H9 (cell line): Measurements from ENCODE around the gene RAB31. TPM values are rescaled to one million over a fixed set of nuclear protein-coding genes. Genes with fewer than 3 reads are reported as not detected.

Source experiments
- DNase-seq: peaks from one replicate; pipeline ENCODE4 v3.0.0-alpha.2; 2017
- H2AFZ ChIP-seq: one replicate; pipeline ENCODE4 v1.6.1; 2013; ENCODE audit warnings: mild to moderate bottlenecking, low read length, control low read depth, moderate library complexity
- H2AK5ac ChIP-seq: 2 replicates; pipeline ENCODE4 v1.6.1; 2013; ENCODE audit warnings: low read length, control low read depth, mixed read lengths; ENCODE audit not compliant: insufficient read length
- H2BK120ac ChIP-seq: one replicate; pipeline ENCODE4 v1.6.1; 2013; ENCODE audit warnings: low read depth, mild to moderate bottlenecking, low read length, control low read depth, inconsistent platforms; ENCODE audit not compliant: poor library complexity, severe bottlenecking
- H2BK12ac ChIP-seq: 2 replicates; pipeline ENCODE4 v1.6.1; 2013; ENCODE audit warnings: low read length, control low read depth, mixed read lengths, low read depth; ENCODE audit not compliant: insufficient read length
- H2BK15ac ChIP-seq: 2 replicates; pipeline ENCODE4 v1.6.1; 2013; ENCODE audit warnings: low read depth, low read length, control low read depth
- H2BK20ac ChIP-seq: one replicate; pipeline ENCODE4 v1.6.1; 2013; ENCODE audit warnings: low read depth, mild to moderate bottlenecking, low read length, control low read depth, inconsistent platforms; ENCODE audit not compliant: poor library complexity, severe bottlenecking
- H2BK5ac ChIP-seq: 2 replicates; pipeline ENCODE4 v1.6.1; 2013; ENCODE audit warnings: low read length, control low read depth, mixed read lengths; ENCODE audit not compliant: insufficient read length
- H3K14ac ChIP-seq: 2 replicates; pipeline ENCODE4 v1.6.1; 2013; ENCODE audit warnings: low read length, control low read depth; ENCODE audit not compliant: insufficient read depth
- H3K18ac ChIP-seq: 2 replicates; pipeline ENCODE4 v1.6.1; 2013; ENCODE audit warnings: low read depth, mild to moderate bottlenecking, mixed read lengths, low read length, control low read depth; ENCODE audit not compliant: insufficient read length
- H3K23ac ChIP-seq: 2 replicates; pipeline ENCODE4 v1.6.1; 2013; ENCODE audit warnings: low read length, control low read depth, mixed read lengths, low read depth; ENCODE audit not compliant: insufficient read length
- H3K23me2 ChIP-seq: 2 replicates; pipeline ENCODE4 v1.6.1; 2013; ENCODE audit warnings: low read depth, mild to moderate bottlenecking, mixed read lengths, low read length, control low read depth; ENCODE audit not compliant: insufficient read length, poor library complexity, severe bottlenecking
- H3K27ac ChIP-seq: 2 replicates; pipeline ENCODE4 v1.5.1; 2013; ENCODE audit warnings: low read length, control low read depth, mixed read lengths, low read depth; ENCODE audit not compliant: insufficient read length
- H3K27me3 ChIP-seq: 2 replicates; pipeline ENCODE4 v1.6.1; 2013; ENCODE audit warnings: low read length, control low read depth, inconsistent platforms; ENCODE audit not compliant: insufficient read depth
- H3K4ac ChIP-seq: 2 replicates; pipeline ENCODE4 v1.6.1; 2013; ENCODE audit warnings: low read depth, mild to moderate bottlenecking, control low read depth, inconsistent platforms, low read length, moderate library complexity
- H3K4me1 ChIP-seq: 2 replicates; pipeline ENCODE4 v1.6.1; 2013; ENCODE audit warnings: low read length, control low read depth, inconsistent platforms; ENCODE audit not compliant: insufficient read depth
- H3K4me2 ChIP-seq: 2 replicates; pipeline ENCODE4 v1.6.1; 2013; ENCODE audit warnings: low read length, control low read depth, mixed read lengths; ENCODE audit not compliant: insufficient read length, insufficient read depth
- H3K56ac ChIP-seq: 2 replicates; pipeline ENCODE4 v1.6.1; 2013; ENCODE audit warnings: low read depth, mild to moderate bottlenecking, mixed read lengths, low read length, control low read depth; ENCODE audit not compliant: insufficient read length
- H3K79me1 ChIP-seq: 2 replicates; pipeline ENCODE4 v1.6.1; 2013; ENCODE audit warnings: low read depth, mild to moderate bottlenecking, moderate library complexity, low read length, control low read depth, inconsistent platforms; ENCODE audit not compliant: insufficient read depth, poor library complexity, severe bottlenecking
- H3K79me2 ChIP-seq: 2 replicates; pipeline ENCODE4 v1.6.1; 2013; ENCODE audit warnings: low read length, control low read depth, inconsistent platforms; ENCODE audit not compliant: insufficient read depth
- H3K9ac ChIP-seq: 2 replicates; pipeline ENCODE4 v1.6.1; 2013; ENCODE audit warnings: low read length, control low read depth, mixed read lengths; ENCODE audit not compliant: insufficient read length; ENCODE audit errors: extremely low read depth
- H3K9me3 ChIP-seq: one replicate; pipeline ENCODE4 v1.6.1; 2013; ENCODE audit warnings: low read depth, low read length, inconsistent platforms; ENCODE audit not compliant: control insufficient read depth
- H3T11ph ChIP-seq: one replicate; pipeline ENCODE4 v1.6.1; 2013; ENCODE audit warnings: mild to moderate bottlenecking, low read length, control low read depth, inconsistent platforms
- H4K20me1 ChIP-seq: one replicate; pipeline ENCODE4 v1.6.1; 2013; ENCODE audit not compliant: control insufficient read depth, insufficient read length, insufficient read depth
- H4K5ac ChIP-seq: 2 replicates; pipeline ENCODE4 v1.6.1; 2013; ENCODE audit warnings: low read depth, mild to moderate bottlenecking, mixed read lengths, low read length, control low read depth; ENCODE audit not compliant: insufficient read length
- H4K8ac ChIP-seq: replicated peaks from 2 replicates; pipeline ENCODE4 v1.6.1; 2013; ENCODE audit warnings: low read length, control low read depth, mixed read lengths, low read depth; ENCODE audit not compliant: insufficient read length
- H4K91ac ChIP-seq: 2 replicates; pipeline ENCODE4 v1.6.1; 2013; ENCODE audit warnings: low read depth, mild to moderate bottlenecking, moderate library complexity, mixed read lengths, low read length, control low read depth; ENCODE audit not compliant: insufficient read length
- H3K27ac Mint-ChIP-seq, 3 experiments: 2 replicates in 2 of 3; 3 replicates in 1 of 3; pipeline ENCODE4 v1.8.0; 2020 to 2021; ENCODE audit warnings: mixed read lengths in 3 of 3, mild to moderate bottlenecking in 1 of 3, moderate library complexity in 1 of 3
- H3K27me3 Mint-ChIP-seq: 2 replicates; pipeline ENCODE4 v1.8.0; 2021; ENCODE audit warnings: low read depth, mild to moderate bottlenecking, moderate library complexity, mixed read lengths
- H3K36me3 Mint-ChIP-seq, 3 experiments: 2 replicates in 2 of 3; 3 replicates in 1 of 3; pipeline ENCODE4 v1.8.0; 2020 to 2021; ENCODE audit warnings: low read depth in 3 of 3, mixed read lengths in 3 of 3; ENCODE audit not compliant: insufficient read depth in 1 of 3
- H3K4me1 Mint-ChIP-seq, 2 experiments: 2 replicates each; pipeline ENCODE4 v1.8.0; 2020; ENCODE audit warnings: mixed read lengths in 2 of 2
- H3K4me3 Mint-ChIP-seq, 2 experiments: 2 replicates in 1 of 2; 3 replicates in 1 of 2; pipeline ENCODE4 v1.8.0; 2020 to 2021; ENCODE audit warnings: mild to moderate bottlenecking in 2 of 2, mixed read lengths in 2 of 2, moderate library complexity in 1 of 2
- H3K9me3 Mint-ChIP-seq, 2 experiments: 2 replicates in 1 of 2; 3 replicates in 1 of 2; pipeline ENCODE4 v1.8.0; 2020; ENCODE audit warnings: mild to moderate bottlenecking in 2 of 2, mixed read lengths in 2 of 2, moderate library complexity in 1 of 2
- WGBS: extraction: QIAGEN DNeasy Blood & Tissue Kit; methylation state at CpG from one replicate; pipeline ENCODE4 v1.1.7; 2013; ENCODE audit warnings: missing lambda C conversion rate, low lambda C conversion rate, mixed read lengths; ENCODE audit not compliant: insufficient read length; ENCODE audit errors: extremely low coverage; 5-methylcytosine and 5-hydroxymethylcytosine counted together
- total RNA-seq: library from RNA; stranded (reverse); gene quantifications from 2 replicates; pipeline ENCODE4 v1.2.1, GENCODE V29; 2021
- TF ChIP-seq, protein P1 (sequence below): fragments of 200-600 bp; sonication (generic); conservative IDR thresholded peaks from 3 replicates; pipeline ENCODE4 v1.8.0; 2021; ENCODE audit warnings: antibody characterized with exemption, mild to moderate bottlenecking

Gene RAB31
- total RNA-seq, 1 experiment from 2014 or later = 22.4 TPM

- Mint-ChIP-seq H3K4me1 (peaks cover 0 to 6% of the 10 kb centered on the region in 2 experiments; a peak in 2 of 4 replicates), H3K27ac (no peak overlapping the region), H3K27me3 (no peaks in the 10 kb centered on the region), H3K36me3 (peaks cover 0 to 7% (median 7%) of the 10 kb centered on the region in 3 experiments; a peak in 5 of 7 replicates), H3K9me3 (no peaks in the 10 kb centered on the region), H3K4me3 (no peak overlapping the region)
- H2AFZ ChIP-seq = no peak overlapping the region
- no peak overlapping the region for H3K18ac ChIP-seq
- no peak overlapping the region for H3K14ac ChIP-seq
- no peak overlapping the region for H2BK5ac ChIP-seq
- H2BK120ac ChIP-seq = no peak overlapping the region
- no peaks in the 10 kb centered on the region for H3K79me2 ChIP-seq
- no peak overlapping the region for H2BK12ac ChIP-seq
- TF ChIP-seq, protein P1, sequence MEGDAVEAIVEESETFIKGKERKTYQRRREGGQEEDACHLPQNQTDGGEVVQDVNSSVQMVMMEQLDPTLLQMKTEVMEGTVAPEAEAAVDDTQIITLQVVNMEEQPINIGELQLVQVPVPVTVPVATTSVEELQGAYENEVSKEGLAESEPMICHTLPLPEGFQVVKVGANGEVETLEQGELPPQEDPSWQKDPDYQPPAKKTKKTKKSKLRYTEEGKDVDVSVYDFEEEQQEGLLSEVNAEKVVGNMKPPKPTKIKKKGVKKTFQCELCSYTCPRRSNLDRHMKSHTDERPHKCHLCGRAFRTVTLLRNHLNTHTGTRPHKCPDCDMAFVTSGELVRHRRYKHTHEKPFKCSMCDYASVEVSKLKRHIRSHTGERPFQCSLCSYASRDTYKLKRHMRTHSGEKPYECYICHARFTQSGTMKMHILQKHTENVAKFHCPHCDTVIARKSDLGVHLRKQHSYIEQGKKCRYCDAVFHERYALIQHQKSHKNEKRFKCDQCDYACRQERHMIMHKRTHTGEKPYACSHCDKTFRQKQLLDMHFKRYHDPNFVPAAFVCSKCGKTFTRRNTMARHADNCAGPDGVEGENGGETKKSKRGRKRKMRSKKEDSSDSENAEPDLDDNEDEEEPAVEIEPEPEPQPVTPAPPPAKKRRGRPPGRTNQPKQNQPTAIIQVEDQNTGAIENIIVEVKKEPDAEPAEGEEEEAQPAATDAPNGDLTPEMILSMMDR = peak; percentile 94
- no peak overlapping the region for H3K56ac ChIP-seq
- H3K79me1 ChIP-seq = no peaks in the 10 kb centered on the region
- peak; percentile 77 for DNase-seq
- H3K27me3 ChIP-seq = no peaks in the 10 kb centered on the region; the same call in 1 of the 2 replicates
- H2BK15ac ChIP-seq = no peak overlapping the region
- no peaks in the 10 kb centered on the region for H3K23me2 ChIP-seq
- H3K4ac ChIP-seq = no peak overlapping the region
- WGBS = no CpG with 5 or more reads among the region's 3 CpGs
- no peak overlapping the region for H3K27ac ChIP-seq
- H2AK5ac ChIP-seq = no peak overlapping the region
- no peak overlapping the region for H3K4me2 ChIP-seq
- H3K4me1 ChIP-seq = 0 out of 2 replicates have a peak, but pooled peaks cover 3% of the 10 kb centered on the region
- H4K5ac ChIP-seq = no peak overlapping the region
- no peak overlapping the region for H4K8ac ChIP-seq
- no peak overlapping the region for H4K91ac ChIP-seq
- no peaks in the 10 kb centered on the region for H3K9me3 ChIP-seq
- H2BK20ac ChIP-seq = no peak overlapping the region
- no peaks in the 10 kb centered on the region for H4K20me1 ChIP-seq
- no peak overlapping the region for H3K23ac ChIP-seq
- H3K9ac ChIP-seq = no peak overlapping the region
- no peak overlapping the region for H3T11ph ChIP-seq
Measured at GRCh38 chr18:9792565-9793245, 84.6 kb downstream of the RAB31 start.
